ENCODE results near the gene TBRG4.
"Not testable (repeated sequence)": the region's sequence is repeated elsewhere in the genome, so short reads cannot be mapped to it uniquely, and the experiment has no call there.

The TBRG4 gene

DNA sequence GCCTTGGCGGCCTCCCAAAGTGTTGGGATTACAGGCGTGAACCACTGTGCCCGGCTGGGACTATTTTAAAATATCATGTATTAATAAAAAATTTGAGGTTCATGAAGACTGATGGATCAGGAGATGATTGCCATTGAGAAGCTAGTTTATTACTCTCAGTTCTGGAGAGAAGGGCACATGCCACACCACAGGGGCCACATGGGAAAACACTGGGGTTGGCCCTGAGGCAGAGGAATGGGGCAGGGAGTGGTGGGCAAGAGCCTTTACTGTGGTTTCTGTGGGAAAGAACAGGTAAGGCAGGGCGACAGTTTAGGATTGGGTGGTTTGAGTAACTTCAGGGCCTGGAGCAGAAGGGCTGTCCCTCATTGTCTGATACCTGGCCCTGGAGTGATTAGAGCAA, 6.8 kb upstream of the TBRG4 start:
- H3K4me3 ChIP-seq (ENCODE audit: low read length) = no peak overlapping the region
- TF ChIP-seq CTCF (conservative IDR thresholded peaks at IDR 0.05; ENCODE audit: low read depth, low read length) = no peak
- no peak for DNase-seq (ENCODE audit: low read depth)

- TF ChIP-seq CTCF (conservative IDR thresholded peaks at IDR 0.05; ENCODE audit: low read depth, low read length) = no peak
- no peak for DNase-seq (ENCODE audit: low read depth)
- H3K4me3 ChIP-seq (ENCODE audit: low read length) = no peak overlapping the region
Observed at GRCh38 chr7:45117582-45117981, 6.1 kb upstream of the TBRG4 start.

- no peak for DNase-seq (ENCODE audit: low read depth)
- TF ChIP-seq CTCF (conservative IDR thresholded peaks at IDR 0.05; ENCODE audit: low read depth, low read length) = no peak
- H3K4me3 ChIP-seq (ENCODE audit: low read length) = no peak overlapping the region
Observed at GRCh38 chr7:45116048-45116447, 4.6 kb upstream of the TBRG4 start.

DNA sequence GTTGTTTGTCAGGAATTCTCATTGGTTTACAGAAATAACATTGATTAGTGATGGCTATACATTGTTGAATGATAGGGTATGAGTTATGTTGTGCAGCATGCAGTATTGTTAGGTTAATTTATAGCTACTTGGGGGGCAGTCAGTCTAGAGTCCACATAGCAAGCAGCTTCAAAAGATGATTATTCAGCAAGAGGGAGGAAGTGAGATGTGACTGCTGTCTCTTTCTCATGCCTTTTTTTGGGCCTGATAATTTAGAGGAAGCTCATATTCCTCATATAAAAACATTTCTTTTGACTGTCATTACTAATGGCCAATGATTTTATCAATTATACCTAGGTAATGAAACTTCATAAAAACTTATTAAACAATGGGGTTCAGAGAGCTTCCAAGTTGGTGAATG, 3.4 kb upstream of the TBRG4 start:
- TF ChIP-seq CTCF (conservative IDR thresholded peaks at IDR 0.05; ENCODE audit: low read depth, low read length) = no peak
- DNase-seq (ENCODE audit: low read depth) = no peak

GRCh38 chr7:45114257-45114656, 2.8 kb upstream of the TBRG4 start:
- DNase-seq (ENCODE audit: low read depth); H3K4me3 ChIP-seq (ENCODE audit: low read length): not testable (repeated sequence)

More for the DNA sequence above, 3.4 kb upstream of the TBRG4 start:
- no peak overlapping the region for H3K4me3 ChIP-seq (ENCODE audit: low read length)

- H3K4me3 ChIP-seq (ENCODE audit: low read length) = no peak overlapping the region
- TF ChIP-seq CTCF (conservative IDR thresholded peaks at IDR 0.05; ENCODE audit: low read depth, low read length) = no peak
- DNase-seq (ENCODE audit: low read depth) = no peak
Observed at GRCh38 chr7:45112648-45113047, 1.2 kb upstream of the TBRG4 start.

DNA sequence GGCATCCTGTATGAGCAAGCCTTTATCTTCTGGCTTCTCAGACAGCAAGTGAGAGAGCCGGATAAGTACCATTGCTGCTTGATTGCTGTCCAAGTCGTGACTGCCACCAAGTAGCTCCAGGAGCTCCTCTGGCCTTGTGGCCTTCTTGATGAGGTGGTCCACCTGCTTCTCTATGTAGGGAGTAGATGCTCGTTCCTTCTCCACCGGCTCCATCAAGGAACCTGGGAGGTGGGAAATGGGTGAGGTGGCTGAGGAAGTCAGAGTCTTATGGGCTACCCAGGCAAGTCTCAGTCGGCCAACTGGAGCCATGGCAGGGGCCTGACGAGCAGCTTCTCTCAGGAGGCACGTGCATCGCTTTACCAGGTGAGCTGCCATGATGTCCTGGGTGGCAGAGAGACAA, 2.6 kb downstream of the TBRG4 start:
- no peak for TF ChIP-seq CTCF (conservative IDR thresholded peaks at IDR 0.05; ENCODE audit: low read depth, low read length)

DNA sequence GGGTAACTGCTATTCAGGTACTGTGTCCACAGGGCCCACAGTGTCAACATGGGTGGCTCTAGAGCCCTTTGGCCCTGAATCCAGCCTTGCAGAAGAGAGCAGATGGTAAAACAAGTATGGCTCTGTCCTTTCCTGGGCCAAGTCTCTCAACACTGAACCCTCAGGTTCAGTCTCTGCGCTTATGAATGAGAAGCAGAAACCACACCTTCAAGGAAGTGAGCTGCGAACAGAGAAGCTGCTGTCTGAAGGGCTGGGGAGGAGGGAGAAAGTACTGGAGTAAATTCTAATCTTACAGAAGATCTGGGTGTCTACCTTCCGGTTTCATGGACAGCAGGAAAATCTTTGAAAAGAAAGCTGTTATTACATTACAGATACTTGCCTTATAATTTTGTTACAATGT, 4.1 kb downstream of the TBRG4 start:
- no peak overlapping the region for H3K4me3 ChIP-seq (ENCODE audit: low read length)

More for the DNA sequence above, 2.6 kb downstream of the TBRG4 start:
- H3K4me3 ChIP-seq (ENCODE audit: low read length) = no peak overlapping the region
- DNase-seq (ENCODE audit: low read depth) = no peak

More for the DNA sequence above, 4.1 kb downstream of the TBRG4 start:
- no peak for DNase-seq (ENCODE audit: low read depth)
- no peak for TF ChIP-seq CTCF (conservative IDR thresholded peaks at IDR 0.05; ENCODE audit: low read depth, low read length)
